HepG2 (cell line): ENCODE measurements around the gene ZSCAN2. TPM values are rescaled to one million over a fixed set of nuclear protein-coding genes. Genes with fewer than 3 reads are reported as not detected.

Experiments
- DR1 ChIP-seq: sonication (generic); formaldehyde crosslinking; IDR thresholded peaks from 2 replicates; pipeline ENCODE4 v1.8.0; 2021; ENCODE audit warnings: mild to moderate bottlenecking, missing genetic modification reagents, inconsistent platforms
- MIER2 ChIP-seq: IDR thresholded peaks from 2 replicates; pipeline ENCODE4 v1.6.1; 2016; ENCODE audit warnings: missing biosample characterization, missing genetic modification reagents
- NR2F1 ChIP-seq, 2 experiments: fragments of 450-650 bp in 1 of 2; formaldehyde crosslinking in 1 of 2; IDR thresholded peaks; 2 replicates each; pipeline versions ENCODE4 v1.5.0 to v1.6.1; 2016 to 2020; ENCODE audit warnings: mild to moderate bottlenecking in 1 of 2, missing compliant biosample characterization in 1 of 2, missing genetic modification reagents in 1 of 2, moderate library complexity in 1 of 2
- RELA ChIP-seq: sonication (generic); formaldehyde crosslinking; IDR thresholded peaks from 2 replicates; pipeline ENCODE4 v1.4.0; 2020; ENCODE audit warnings: missing genetic modification reagents
- RFX1 ChIP-seq: fragments of 450-650 bp; IDR thresholded peaks from 2 replicates; pipeline ENCODE4 v1.6.1; 2017
- WIZ ChIP-seq: sonication (generic); formaldehyde crosslinking; IDR thresholded peaks from 2 replicates; pipeline ENCODE4 v1.5.1; 2020; ENCODE audit warnings: mild to moderate bottlenecking, missing genetic modification reagents
- ZBTB20 ChIP-seq: sonication (generic); formaldehyde crosslinking; IDR thresholded peaks from 2 replicates; pipeline ENCODE4 v1.8.1; 2023; ENCODE audit warnings: missing genetic modification reagents, low read depth, mild to moderate bottlenecking, borderline replicate concordance
- ZNF317 ChIP-seq: sonication (generic); formaldehyde crosslinking; IDR thresholded peaks from 2 replicates; pipeline ENCODE4 v1.5.0; 2020; ENCODE audit warnings: mild to moderate bottlenecking, missing genetic modification reagents
- ZNF350 ChIP-seq: sonication (generic); formaldehyde crosslinking; IDR thresholded peaks from 2 replicates; pipeline ENCODE4 v1.4.0; 2020; ENCODE audit warnings: mild to moderate bottlenecking, low read depth, missing genetic modification reagents, borderline replicate concordance
- ZSCAN25 ChIP-seq: sonication (generic); formaldehyde crosslinking; IDR thresholded peaks from 2 replicates; pipeline ENCODE4 v1.8.0; 2022; ENCODE audit warnings: mild to moderate bottlenecking, missing genetic modification reagents
- polyA plus RNA-seq, 8 experiments: library from polyadenylated mRNA; depleted of rRNA in 3 of 8; stranded (reverse) in 7 of 8; unstranded in 1 of 8; fragments of >200 nt; fragmentation: Illumina TruSeq in 4 of 8; extraction: Trizol in 4 of 8; gene quantifications; 2 replicates each; pipeline versions ENCODE4 v1.2.1 to v1.2.3, GENCODE V29; 2011 to 2016; ENCODE audit warnings: low read depth in 4 of 8, missing spikeins in 1 of 8, mixed read lengths in 1 of 8; ENCODE audit not compliant: insufficient read depth in 1 of 8
- total RNA-seq, 5 experiments: library from RNA; depleted of rRNA; stranded (reverse); fragments of >200 nt; fragmentation: Illumina TruSeq; extraction: Trizol; gene quantifications; 2 replicates each; pipeline ENCODE4 v1.2.3, GENCODE V29; 2016; ENCODE audit warnings: low read depth in 1 of 5
- TF ChIP-seq, protein P1 (sequence below): sonication (generic); formaldehyde crosslinking; IDR thresholded peaks from 2 replicates; pipeline ENCODE4 v1.4.0; 2020; ENCODE audit warnings: missing genetic modification reagents
- TF ChIP-seq, protein P2 (sequence below): sonication (generic); formaldehyde crosslinking; conservative IDR thresholded peaks from 2 replicates; pipeline ENCODE4 v1.4.0; 2020; ENCODE audit warnings: mild to moderate bottlenecking, missing genetic modification reagents, moderate library complexity
- TF ChIP-seq, protein P3 (sequence below): IDR thresholded peaks from 2 replicates; pipeline ENCODE4 v1.6.1; 2016
- TF ChIP-seq, protein P4 (sequence below): sonication (generic); formaldehyde crosslinking; IDR thresholded peaks from 2 replicates; pipeline ENCODE4 v1.4.0; 2020; ENCODE audit warnings: mild to moderate bottlenecking, missing genetic modification reagents, borderline replicate concordance

Gene ZSCAN2
- total and polyA plus RNA-seq, 2 of the 13 experiments (the other 11 are each of a cell fraction or from before 2014, with no cell fraction given) = 11.4 to 21.5 TPM

DNA sequence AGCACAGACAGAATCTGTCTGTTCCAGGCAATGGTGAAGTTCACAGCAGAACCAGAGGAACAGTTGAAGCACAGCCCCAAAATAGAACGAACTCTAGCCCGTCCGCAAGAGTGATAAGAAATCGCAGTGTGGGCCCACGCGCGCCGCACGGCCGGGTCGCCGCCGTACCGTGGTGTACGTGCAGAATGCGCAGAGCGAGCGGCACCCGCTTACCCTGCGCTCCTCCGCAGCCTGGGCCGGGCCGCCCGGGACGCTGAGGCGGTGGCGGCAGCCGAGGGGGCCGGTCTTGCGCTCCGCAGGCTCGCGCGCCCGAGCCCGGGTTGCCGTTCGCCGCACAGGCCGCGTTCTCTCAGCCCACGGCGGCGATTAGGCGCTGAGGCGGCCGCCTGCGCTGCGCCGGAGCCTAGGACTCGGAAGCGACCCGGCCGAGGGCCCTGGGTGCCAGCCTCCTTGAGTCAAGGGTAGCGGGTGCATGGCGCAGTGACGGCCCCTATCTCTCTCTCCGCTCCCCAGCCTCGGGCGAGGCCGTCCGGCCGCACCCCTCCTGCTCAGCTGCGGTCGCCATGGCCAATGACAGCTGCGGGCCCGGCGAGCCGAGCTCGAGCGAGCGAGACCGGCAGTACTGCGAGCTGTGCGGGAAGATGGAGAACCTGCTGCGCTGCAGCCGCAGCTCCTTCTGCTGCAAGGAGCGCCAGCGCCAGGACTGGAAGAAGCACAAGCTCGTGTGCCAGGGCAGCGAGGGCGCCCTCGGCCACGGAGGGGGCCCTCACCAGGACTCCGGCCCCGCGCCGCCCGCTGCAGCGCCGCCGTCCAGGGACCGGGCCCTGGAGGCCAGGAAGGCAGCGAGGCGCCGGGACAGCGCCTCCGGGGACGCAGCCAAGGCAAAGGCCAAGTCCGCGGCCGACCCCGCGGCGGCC lies 32.8 kb downstream of the ZSCAN2 start (continued):
- TF ChIP-seq, protein P1, sequence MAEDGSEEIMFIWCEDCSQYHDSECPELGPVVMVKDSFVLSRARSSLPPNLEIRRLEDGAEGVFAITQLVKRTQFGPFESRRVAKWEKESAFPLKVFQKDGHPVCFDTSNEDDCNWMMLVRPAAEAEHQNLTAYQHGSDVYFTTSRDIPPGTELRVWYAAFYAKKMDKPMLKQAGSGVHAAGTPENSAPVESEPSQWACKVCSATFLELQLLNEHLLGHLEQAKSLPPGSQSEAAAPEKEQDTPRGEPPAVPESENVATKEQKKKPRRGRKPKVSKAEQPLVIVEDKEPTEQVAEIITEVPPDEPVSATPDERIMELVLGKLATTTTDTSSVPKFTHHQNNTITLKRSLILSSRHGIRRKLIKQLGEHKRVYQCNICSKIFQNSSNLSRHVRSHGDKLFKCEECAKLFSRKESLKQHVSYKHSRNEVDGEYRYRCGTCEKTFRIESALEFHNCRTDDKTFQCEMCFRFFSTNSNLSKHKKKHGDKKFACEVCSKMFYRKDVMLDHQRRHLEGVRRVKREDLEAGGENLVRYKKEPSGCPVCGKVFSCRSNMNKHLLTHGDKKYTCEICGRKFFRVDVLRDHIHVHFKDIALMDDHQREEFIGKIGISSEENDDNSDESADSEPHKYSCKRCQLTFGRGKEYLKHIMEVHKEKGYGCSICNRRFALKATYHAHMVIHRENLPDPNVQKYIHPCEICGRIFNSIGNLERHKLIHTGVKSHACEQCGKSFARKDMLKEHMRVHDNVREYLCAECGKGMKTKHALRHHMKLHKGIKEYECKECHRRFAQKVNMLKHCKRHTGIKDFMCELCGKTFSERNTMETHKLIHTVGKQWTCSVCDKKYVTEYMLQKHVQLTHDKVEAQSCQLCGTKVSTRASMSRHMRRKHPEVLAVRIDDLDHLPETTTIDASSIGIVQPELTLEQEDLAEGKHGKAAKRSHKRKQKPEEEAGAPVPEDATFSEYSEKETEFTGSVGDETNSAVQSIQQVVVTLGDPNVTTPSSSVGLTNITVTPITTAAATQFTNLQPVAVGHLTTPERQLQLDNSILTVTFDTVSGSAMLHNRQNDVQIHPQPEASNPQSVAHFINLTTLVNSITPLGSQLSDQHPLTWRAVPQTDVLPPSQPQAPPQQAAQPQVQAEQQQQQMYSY (CRISPR knock-in tag) = peak; percentile 30; the same call in 1 of the 2 replicates
- no peak for TF ChIP-seq DR1
- TF ChIP-seq ZNF317 (CRISPR knock-in tag) = no peak
- TF ChIP-seq RFX1 = no peak
- TF ChIP-seq RELA = no peak
- TF ChIP-seq, protein P2, sequence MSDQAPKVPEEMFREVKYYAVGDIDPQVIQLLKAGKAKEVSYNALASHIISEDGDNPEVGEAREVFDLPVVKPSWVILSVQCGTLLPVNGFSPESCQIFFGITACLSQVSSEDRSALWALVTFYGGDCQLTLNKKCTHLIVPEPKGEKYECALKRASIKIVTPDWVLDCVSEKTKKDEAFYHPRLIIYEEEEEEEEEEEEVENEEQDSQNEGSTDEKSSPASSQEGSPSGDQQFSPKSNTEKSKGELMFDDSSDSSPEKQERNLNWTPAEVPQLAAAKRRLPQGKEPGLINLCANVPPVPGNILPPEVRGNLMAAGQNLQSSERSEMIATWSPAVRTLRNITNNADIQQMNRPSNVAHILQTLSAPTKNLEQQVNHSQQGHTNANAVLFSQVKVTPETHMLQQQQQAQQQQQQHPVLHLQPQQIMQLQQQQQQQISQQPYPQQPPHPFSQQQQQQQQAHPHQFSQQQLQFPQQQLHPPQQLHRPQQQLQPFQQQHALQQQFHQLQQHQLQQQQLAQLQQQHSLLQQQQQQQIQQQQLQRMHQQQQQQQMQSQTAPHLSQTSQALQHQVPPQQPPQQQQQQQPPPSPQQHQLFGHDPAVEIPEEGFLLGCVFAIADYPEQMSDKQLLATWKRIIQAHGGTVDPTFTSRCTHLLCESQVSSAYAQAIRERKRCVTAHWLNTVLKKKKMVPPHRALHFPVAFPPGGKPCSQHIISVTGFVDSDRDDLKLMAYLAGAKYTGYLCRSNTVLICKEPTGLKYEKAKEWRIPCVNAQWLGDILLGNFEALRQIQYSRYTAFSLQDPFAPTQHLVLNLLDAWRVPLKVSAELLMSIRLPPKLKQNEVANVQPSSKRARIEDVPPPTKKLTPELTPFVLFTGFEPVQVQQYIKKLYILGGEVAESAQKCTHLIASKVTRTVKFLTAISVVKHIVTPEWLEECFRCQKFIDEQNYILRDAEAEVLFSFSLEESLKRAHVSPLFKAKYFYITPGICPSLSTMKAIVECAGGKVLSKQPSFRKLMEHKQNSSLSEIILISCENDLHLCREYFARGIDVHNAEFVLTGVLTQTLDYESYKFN (CRISPR knock-in tag) = 0 out of 2 replicates have a peak, but pooled peaks have one; percentile 20
- no peak for TF ChIP-seq ZBTB20 (CRISPR knock-in tag)
- TF ChIP-seq ZNF350 (CRISPR knock-in tag) = 0 out of 2 replicates have a peak, but pooled peaks have one; percentile 21
- TF ChIP-seq ZSCAN25 (CRISPR knock-in tag) = peak; percentile 82
- TF ChIP-seq, protein P3, sequence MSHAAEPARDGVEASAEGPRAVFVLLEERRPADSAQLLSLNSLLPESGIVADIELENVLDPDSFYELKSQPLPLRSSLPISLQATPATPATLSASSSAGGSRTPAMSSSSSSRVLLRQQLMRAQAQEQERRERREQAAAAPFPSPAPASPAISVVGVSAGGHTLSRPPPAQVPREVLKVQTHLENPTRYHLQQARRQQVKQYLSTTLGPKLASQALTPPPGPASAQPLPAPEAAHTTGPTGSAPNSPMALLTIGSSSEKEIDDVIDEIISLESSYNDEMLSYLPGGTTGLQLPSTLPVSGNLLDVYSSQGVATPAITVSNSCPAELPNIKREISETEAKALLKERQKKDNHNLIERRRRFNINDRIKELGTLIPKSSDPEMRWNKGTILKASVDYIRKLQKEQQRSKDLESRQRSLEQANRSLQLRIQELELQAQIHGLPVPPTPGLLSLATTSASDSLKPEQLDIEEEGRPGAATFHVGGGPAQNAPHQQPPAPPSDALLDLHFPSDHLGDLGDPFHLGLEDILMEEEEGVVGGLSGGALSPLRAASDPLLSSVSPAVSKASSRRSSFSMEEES (CRISPR knock-in tag) = no peak
- no peak for TF ChIP-seq WIZ (CRISPR knock-in tag)
- TF ChIP-seq, protein P4, sequence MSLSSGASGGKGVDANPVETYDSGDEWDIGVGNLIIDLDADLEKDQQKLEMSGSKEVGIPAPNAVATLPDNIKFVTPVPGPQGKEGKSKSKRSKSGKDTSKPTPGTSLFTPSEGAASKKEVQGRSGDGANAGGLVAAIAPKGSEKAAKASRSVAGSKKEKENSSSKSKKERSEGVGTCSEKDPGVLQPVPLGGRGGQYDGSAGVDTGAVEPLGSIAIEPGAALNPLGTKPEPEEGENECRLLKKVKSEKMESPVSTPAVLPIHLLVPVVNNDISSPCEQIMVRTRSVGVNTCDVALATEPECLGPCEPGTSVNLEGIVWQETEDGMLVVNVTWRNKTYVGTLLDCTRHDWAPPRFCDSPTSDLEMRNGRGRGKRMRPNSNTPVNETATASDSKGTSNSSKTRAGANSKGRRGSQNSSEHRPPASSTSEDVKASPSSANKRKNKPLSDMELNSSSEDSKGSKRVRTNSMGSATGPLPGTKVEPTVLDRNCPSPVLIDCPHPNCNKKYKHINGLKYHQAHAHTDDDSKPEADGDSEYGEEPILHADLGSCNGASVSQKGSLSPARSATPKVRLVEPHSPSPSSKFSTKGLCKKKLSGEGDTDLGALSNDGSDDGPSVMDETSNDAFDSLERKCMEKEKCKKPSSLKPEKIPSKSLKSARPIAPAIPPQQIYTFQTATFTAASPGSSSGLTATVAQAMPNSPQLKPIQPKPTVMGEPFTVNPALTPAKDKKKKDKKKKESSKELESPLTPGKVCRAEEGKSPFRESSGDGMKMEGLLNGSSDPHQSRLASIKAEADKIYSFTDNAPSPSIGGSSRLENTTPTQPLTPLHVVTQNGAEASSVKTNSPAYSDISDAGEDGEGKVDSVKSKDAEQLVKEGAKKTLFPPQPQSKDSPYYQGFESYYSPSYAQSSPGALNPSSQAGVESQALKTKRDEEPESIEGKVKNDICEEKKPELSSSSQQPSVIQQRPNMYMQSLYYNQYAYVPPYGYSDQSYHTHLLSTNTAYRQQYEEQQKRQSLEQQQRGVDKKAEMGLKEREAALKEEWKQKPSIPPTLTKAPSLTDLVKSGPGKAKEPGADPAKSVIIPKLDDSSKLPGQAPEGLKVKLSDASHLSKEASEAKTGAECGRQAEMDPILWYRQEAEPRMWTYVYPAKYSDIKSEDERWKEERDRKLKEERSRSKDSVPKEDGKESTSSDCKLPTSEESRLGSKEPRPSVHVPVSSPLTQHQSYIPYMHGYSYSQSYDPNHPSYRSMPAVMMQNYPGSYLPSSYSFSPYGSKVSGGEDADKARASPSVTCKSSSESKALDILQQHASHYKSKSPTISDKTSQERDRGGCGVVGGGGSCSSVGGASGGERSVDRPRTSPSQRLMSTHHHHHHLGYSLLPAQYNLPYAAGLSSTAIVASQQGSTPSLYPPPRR (CRISPR knock-in tag) = 0 out of 2 replicates have a peak, but pooled peaks have one; percentile 31
- TF ChIP-seq MIER2 (CRISPR knock-in tag) = no peak
- no peak for TF ChIP-seq NR2F1 (CRISPR knock-in tag; IDR thresholded peaks at IDR 0.05)
